ENCODE data around the gene MRM1.

DNA sequence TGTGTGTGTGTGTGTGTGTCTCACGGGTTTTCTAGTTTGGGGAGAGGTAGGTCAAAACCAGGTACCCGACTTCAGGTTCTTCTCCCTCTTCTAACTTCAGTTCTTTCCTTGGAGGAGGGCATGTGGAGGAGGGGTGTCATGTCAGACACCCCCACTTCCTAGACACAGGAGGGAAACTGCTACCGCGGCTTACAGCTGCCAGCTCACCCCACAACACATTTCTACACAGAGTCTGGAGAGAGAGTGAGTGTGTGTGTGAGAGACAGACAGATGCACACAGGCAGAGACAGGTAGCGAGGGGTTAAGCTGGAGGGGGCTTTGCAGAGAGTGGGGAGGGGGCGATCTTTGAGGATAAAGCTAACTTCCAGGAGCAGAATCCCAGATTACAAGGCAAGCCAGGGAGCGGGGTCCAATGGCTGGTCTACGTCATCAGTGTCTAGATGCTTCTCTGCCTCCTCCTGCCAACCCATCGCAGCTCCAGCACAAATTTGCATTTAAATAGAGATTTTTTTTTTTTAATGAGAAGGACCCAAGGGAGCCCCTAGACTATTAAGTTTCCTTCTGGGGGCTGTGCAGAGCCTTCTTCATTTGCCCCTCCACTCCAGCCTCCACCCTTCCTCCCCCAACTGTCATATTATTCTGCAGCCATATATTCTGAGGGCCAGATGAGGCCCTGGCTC lies 48.9 kb downstream of the MRM1 start:
- TF ChIP-seq, protein P1, sequence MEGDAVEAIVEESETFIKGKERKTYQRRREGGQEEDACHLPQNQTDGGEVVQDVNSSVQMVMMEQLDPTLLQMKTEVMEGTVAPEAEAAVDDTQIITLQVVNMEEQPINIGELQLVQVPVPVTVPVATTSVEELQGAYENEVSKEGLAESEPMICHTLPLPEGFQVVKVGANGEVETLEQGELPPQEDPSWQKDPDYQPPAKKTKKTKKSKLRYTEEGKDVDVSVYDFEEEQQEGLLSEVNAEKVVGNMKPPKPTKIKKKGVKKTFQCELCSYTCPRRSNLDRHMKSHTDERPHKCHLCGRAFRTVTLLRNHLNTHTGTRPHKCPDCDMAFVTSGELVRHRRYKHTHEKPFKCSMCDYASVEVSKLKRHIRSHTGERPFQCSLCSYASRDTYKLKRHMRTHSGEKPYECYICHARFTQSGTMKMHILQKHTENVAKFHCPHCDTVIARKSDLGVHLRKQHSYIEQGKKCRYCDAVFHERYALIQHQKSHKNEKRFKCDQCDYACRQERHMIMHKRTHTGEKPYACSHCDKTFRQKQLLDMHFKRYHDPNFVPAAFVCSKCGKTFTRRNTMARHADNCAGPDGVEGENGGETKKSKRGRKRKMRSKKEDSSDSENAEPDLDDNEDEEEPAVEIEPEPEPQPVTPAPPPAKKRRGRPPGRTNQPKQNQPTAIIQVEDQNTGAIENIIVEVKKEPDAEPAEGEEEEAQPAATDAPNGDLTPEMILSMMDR (IDR thresholded peaks at IDR 0.05; ENCODE audit: low read depth, low read length), result no peak
- TF ChIP-seq EZH2phosphoT487 (IDR thresholded peaks at IDR 0.05; ENCODE audit: low read depth), result no peak

Measured in OCI-LY3 (cell line).